K562 (cell line): Measurements from ENCODE around the gene ARHGEF4. TPM values are rescaled to one million over a fixed set of nuclear protein-coding genes. Genes with fewer than 3 reads are reported as not detected.

Source experiments
- ETS2 ChIP-seq: IDR thresholded peaks from 2 replicates; pipeline ENCODE4 v1.6.1; 2016; ENCODE audit warnings: borderline replicate concordance, missing genetic modification characterization, mild to moderate bottlenecking, moderate library complexity, missing compliant biosample characterization; ENCODE audit not compliant: poor library complexity, severe bottlenecking
- NBN ChIP-seq: fragments of 450-650 bp; IDR thresholded peaks from 2 replicates; pipeline ENCODE4 v1.6.1; 2016; ENCODE audit warnings: low read depth, mild to moderate bottlenecking
- PRPF4 ChIP-seq: fragments of 200-400 bp; formaldehyde crosslinking; IDR thresholded peaks from one replicate; pipeline ENCODE4 v1.6.1; 2017; ENCODE audit warnings: low read length, low read depth, mild to moderate bottlenecking; ENCODE audit not compliant: insufficient read depth, poor library complexity, severe bottlenecking
- SAFB2 ChIP-seq: fragments of 200-400 bp; formaldehyde crosslinking; IDR thresholded peaks from 2 replicates; pipeline ENCODE4 v1.6.1; 2018; ENCODE audit warnings: borderline replicate concordance, low read length, low read depth, moderate library complexity; ENCODE audit not compliant: severe bottlenecking
- SMARCB1 ChIP-seq: IDR thresholded peaks from 2 replicates; pipeline ENCODE4 v1.6.1; 2011; ENCODE audit warnings: improper control_type of control experiment, low read depth; ENCODE audit not compliant: insufficient read length
- SPI1 ChIP-seq: IDR thresholded peaks from 2 replicates; pipeline ENCODE4 v1.6.1; 2011; ENCODE audit warnings: low read depth, low read length, control low read depth, borderline replicate concordance
- TAL1 ChIP-seq: fragments of 450-650 bp; IDR thresholded peaks from 2 replicates; pipeline ENCODE4 v1.6.1; 2016; ENCODE audit warnings: mild to moderate bottlenecking
- ZC3H8 ChIP-seq: fragments of 450-650 bp; IDR thresholded peaks from 2 replicates; pipeline ENCODE4 v1.6.1; 2017
- ZNF583 ChIP-seq: fragments of 250-450 bp; sonication (Bioruptor Pico); IDR thresholded peaks from 2 replicates; pipeline ENCODE4 v1.4.0; 2020
- polyA plus RNA-seq, 8 experiments: library from polyadenylated mRNA; depleted of rRNA in 4 of 8; stranded (reverse) in 5 of 8; unstranded in 3 of 8; fragments of >200 nt; fragmentation: Nextera tagmentation in 2 of 8; fragmentation: Illumina TruSeq in 1 of 8; extraction: Ambion mirVana in 2 of 8; extraction: Trizol in 1 of 8; gene quantifications; 2 replicates each; pipeline versions ENCODE4 v1.2.1 to v1.2.3, GENCODE V29; 2011 to 2014; ENCODE audit warnings: inconsistent platforms in 1 of 8, missing spikeins in 1 of 8
- total RNA-seq, 7 experiments: library from RNA; depleted of rRNA in 6 of 7; stranded (reverse); fragments of >200 nt in 6 of 7; fragmentation: Illumina TruSeq in 2 of 7; extraction: Trizol in 2 of 7; gene quantifications; 2 replicates each; pipeline versions ENCODE4 v1.2.1 to v1.2.3, GENCODE V29; 2011 to 2021; ENCODE audit warnings: low replicate concordance in 1 of 7
- TF ChIP-seq, protein P1 (sequence below), 2 experiments: fragments of 450-650 bp in 1 of 2; IDR thresholded peaks; 2 replicates each; pipeline ENCODE4 v1.6.1; 2011 to 2017; ENCODE audit warnings: low read depth in 2 of 2, antibody characterized with exemption in 1 of 2, borderline replicate concordance in 1 of 2, low read length in 1 of 2, mild to moderate bottlenecking in 1 of 2, mixed read lengths in 1 of 2; ENCODE audit not compliant: control insufficient read depth in 1 of 2

The ARHGEF4 gene
- total and polyA plus RNA-seq, 9 of the 15 experiments (the other 6 are each of a cell fraction or from before 2014, with no cell fraction given): not detected

DNA sequence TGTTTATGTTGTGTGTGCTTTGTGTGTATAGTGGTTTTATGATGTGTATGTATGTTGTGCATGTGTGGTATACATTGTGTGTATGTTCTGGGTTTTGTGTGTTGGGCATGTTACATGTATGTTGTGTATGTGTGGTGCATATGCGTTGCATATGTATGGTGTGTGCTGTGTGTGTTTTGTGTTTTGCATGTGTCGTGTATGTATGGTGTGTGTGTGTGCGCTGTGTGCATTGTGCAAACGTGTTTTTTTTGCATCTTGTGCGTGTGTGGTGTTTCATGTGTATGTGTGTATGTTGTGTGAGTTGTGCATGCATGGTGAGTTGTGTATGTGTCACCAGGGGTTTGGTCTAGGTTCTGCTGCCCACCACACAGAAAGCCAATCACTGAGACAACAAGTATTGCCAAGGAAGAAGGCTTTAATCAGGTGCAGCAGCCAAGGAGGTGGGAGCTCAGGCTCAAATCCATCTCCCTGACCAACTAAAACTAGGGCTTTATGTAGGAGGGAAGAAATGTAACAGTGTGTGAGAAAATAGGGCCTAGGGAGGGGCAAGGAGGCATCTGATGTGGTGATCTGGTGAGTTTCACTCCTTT, 140.8 kb downstream of the ARHGEF4 start (continued):
- no peak for TF ChIP-seq ETS2
- no peak for TF ChIP-seq NBN
- TF ChIP-seq PRPF4: no peak
- no peak for TF ChIP-seq TAL1
- TF ChIP-seq, protein P1, sequence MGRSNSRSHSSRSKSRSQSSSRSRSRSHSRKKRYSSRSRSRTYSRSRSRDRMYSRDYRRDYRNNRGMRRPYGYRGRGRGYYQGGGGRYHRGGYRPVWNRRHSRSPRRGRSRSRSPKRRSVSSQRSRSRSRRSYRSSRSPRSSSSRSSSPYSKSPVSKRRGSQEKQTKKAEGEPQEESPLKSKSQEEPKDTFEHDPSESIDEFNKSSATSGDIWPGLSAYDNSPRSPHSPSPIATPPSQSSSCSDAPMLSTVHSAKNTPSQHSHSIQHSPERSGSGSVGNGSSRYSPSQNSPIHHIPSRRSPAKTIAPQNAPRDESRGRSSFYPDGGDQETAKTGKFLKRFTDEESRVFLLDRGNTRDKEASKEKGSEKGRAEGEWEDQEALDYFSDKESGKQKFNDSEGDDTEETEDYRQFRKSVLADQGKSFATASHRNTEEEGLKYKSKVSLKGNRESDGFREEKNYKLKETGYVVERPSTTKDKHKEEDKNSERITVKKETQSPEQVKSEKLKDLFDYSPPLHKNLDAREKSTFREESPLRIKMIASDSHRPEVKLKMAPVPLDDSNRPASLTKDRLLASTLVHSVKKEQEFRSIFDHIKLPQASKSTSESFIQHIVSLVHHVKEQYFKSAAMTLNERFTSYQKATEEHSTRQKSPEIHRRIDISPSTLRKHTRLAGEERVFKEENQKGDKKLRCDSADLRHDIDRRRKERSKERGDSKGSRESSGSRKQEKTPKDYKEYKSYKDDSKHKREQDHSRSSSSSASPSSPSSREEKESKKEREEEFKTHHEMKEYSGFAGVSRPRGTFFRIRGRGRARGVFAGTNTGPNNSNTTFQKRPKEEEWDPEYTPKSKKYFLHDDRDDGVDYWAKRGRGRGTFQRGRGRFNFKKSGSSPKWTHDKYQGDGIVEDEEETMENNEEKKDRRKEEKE (IDR thresholded peaks at IDR 0.05; ENCODE audit: borderline replicate concordance in 1 of 2, control insufficient read depth in 1 of 2, low read depth in 2 of 2, low read length in 1 of 2): no peak
- TF ChIP-seq SAFB2: no peak
- no peak for TF ChIP-seq SPI1
- no peak for TF ChIP-seq ZNF583 (CRISPR knock-in tag)
- no peak for TF ChIP-seq ZC3H8
- no peak for TF ChIP-seq SMARCB1
